UCSD-AML1 (cell line): ENCODE data around the gene TSACC.

Source experiments
- DNase-seq: peaks from one replicate; lab custom pipeline; 2025; ENCODE audit not compliant: unreplicated experiment; lab: John Stamatoyannopoulos, UW

Gene TSACC

DNA sequence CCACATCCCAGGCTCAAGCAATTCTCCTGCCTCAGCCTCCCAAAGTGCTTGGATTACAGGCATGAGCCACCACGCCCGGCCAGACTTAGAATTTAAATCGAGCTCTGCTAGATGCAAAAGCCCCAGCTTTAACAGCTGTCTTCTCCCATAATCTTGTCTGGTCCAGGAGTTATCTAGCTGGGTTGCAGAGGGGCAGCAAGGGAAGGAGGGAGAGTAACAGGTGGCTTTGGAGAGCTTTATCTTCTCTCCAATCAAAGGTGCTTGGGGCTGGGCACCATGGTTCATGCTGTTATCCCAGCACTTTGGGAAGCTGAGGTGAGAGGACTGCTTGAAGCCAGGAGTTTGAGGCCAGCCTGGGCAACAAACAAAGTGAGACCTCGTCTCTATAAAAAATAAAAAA is 34.5 kb downstream of the TSACC start:
- DNase-seq: no peak

DNA sequence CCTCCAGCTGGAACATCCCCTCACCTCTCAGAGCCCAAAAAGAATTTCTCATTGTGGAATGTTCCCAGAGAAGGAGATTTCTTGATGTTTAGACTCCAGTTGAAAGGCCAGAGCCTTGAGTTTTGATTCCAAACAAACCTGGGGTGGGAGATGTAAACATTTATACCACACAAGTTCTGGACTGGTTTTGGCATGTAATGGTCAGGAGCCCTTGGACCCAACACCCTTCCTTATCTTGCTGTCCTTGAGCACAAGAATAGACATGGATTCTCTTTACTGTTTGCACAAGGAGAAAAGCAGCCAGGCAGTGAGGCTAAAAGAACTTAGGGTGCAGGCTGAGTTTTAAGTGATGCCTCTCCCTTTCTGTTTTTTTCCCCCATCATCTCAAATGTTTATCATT is 35.2 kb downstream of the TSACC start:
- DNase-seq: no peak

GRCh38 chr1:156376146-156376545 is 37.8 kb downstream of the TSACC start:
- DNase-seq: no peak

GRCh38 chr1:156376958-156377919 is 38.9 kb downstream of the TSACC start:
- no peak for DNase-seq

- DNase-seq: no peak
Measured at GRCh38 chr1:156378557-156378956, 40.2 kb downstream of the TSACC start.

GRCh38 chr1:156379420-156380165 is 41.3 kb downstream of the TSACC start:
- DNase-seq: no peak

DNA sequence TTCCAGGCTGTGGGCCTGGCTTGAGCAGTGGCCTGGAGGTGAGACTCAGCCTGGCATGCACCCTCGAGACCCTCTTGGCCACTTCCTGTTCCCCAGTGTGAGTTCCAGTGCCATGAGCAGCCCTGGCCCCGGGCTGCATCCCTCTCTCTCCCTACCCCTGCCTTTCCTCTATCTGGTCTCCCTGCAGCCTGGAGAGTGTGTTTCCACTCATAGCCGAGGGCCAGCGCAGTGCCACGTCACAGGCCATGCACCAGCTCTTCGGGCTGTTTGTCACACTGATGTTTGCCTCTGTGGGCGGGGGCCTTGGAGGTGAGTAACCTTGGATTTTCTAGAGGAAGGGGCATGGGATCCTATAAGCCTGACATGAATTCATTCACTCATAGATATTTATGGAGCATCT is 44.2 kb downstream of the TSACC start:
- no peak for DNase-seq

DNA sequence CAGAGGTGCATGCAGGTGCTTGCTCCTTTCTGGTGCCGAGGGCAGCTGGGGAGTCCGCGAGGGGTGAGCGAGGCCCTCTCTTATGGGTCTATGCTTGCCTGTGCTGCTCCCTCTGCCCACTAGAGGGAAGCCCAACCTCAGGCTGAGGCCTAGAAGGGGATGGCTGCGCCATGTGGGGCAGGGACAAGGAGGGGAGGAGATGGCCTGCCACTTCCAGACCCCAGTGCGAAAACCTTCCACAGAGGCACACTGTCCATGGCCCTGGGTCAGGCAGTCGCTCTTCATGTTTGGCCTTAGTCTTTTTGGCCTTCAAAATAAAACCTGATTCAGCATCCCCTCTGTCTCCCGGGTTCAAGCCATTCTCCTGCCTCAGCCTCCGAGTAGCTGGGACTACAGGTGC is 44.7 kb downstream of the TSACC start:
- DNase-seq: peak; percentile 67

DNA sequence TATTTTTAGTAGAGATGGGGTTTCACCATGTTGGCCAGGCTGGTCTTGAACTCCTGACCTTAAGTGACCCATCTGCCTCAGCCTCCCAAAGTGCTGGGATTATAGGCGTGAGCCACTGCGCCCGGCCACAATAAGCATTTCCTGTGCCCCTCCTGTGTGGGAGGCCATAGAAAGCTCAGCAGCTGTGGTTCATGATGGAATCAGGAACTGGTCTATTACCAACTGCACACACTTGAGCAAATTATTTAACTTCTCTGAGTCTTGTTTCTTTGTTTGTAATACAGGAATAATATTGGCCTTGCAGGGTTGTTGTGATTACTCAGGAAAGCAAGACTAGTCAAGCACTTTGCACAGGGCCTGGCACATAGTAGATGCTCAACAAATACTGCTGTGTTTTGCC is 45.7 kb downstream of the TSACC start:
- DNase-seq: peak; percentile 42

DNA sequence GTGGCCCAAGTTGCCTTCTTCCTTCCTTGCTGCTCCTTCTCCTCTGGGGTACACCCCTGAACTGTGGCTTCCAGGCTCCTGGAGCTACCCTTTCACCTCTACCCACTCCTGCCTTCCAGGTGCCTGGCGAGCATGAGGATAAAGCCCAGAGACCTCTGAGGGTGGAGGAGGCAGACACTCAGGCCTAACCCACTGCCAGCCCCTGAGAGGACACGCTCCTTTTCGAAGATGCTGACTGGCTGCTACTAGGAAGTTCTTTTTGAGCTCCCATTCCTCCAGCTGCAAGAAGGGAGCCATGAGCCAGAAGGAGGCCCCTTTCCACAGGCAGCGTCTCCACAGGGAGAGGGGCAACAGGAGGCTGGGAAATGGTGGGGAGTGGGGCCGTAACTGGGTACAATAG is 46.3 kb downstream of the TSACC start:
- no peak for DNase-seq

DNA sequence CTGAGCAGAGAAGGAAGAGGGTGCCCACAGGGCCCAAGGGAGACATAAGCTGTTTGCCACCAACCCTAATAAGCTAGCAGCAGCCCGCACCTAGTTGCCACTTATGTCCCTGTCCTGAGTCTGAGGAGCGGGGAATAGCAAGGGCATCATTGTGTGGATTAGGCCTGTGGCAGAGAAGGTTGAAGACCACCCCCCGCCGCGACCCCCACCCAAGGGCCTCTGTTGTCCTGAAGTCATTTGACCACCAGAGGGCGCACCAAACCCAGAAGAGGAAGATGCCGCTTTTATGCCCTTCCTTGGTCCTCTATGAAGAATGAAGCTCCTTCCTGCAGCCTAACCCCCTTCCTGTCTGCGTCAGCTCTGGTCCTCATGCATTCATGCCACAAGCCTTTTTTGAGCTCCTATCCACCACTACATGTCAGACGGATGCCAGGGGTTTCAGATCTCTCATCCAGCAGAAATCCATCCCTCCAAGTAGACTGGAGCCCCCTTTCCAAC is 47.3 kb downstream of the TSACC start:
- DNase-seq: peak; percentile 72

DNA sequence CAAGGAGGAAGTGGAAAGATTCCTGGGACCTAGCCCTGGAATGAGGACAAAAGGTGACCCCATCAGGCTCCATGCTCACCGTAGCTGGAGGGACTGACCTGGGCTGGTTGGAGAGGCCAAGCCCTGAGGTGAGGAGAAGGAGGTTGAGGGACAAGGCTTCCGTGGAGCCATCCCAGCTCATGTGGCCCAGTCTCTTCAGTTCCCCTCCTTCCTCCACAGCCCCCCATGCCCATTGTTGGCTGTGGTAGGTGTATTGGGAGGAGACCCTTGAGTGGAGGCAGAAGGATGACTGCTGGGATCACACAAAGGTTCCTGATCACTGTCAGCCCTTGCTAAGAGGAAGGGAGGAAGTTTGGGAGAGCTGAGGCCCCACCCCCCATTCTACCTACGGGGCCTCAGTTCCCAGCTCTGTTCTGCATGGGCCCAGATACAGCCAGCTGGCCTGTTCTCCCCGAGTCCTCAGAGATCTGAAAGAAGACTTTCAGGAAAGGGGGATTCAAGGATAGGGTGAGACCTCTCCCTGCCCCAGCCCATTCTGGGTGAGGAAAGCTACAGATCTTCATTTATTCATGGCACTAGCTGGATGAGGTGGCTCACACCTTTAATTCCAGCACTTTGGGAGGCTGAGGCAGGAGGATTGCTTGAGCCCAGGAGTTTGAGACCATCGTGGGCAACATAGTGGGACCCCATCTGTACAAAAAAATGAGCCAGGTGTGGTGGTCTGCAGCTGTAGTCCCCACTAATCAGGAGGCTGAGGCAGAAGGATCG is 48.0 kb downstream of the TSACC start:
- DNase-seq: no peak

DNA sequence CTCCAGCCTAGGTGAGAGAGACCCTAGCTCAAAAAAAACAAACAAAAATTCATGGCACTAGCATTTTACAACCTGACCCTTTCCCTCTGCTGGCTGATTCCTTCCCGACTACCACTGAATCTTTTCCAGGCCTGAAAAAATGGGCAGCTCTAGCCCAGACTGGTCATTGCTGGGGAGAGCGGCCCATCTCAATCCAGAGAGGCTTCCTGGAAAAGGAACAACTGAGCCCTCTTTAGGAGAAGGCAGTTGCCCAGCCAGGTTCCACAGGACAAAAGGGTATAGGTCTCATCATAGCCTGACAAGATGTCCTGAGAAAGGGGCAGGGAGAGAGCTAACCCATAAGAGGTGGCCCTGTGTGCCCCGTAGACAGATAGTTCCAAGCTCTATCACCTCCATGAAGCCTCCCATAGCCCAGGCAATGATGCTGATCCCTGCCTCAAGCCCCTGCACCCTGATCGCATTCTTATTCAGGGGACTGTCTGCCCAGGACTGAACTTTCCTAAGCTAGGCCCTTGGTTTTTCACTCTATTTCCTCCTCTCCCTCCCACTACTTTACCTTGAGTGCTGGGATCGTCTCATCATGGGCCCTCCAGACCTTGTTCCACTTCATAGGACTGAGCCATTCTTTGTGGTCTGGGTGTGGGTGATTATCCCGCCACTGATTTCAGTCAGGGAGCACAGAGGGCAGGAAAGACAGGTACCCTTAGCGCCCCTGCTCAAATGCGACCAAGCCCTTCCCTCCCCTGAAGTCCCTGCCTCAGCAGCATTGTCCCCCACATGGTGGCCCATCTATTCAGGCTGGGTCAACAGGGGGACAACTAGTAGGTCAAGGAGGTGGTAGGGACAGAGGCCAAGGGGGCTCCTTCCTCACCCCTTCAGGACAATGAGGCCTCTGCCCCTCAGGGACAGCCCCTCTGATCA is 48.9 kb downstream of the TSACC start:
- DNase-seq: no peak

DNA sequence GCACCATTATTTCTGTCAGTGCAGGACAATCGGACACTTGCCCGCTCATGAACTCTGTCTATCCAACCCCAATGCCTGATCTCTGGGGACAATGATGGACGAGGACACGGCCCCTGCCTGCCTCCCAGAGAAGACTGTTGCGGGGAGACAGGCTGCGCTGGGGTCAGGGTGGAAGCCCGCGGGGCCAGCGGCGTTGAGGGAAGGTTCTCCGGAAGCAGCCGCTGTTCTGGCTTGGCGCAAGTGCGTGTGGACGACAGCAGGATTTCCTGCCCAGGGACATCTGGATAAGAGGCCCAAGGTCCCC is 49.5 kb downstream of the TSACC start:
- no peak for DNase-seq

DNA sequence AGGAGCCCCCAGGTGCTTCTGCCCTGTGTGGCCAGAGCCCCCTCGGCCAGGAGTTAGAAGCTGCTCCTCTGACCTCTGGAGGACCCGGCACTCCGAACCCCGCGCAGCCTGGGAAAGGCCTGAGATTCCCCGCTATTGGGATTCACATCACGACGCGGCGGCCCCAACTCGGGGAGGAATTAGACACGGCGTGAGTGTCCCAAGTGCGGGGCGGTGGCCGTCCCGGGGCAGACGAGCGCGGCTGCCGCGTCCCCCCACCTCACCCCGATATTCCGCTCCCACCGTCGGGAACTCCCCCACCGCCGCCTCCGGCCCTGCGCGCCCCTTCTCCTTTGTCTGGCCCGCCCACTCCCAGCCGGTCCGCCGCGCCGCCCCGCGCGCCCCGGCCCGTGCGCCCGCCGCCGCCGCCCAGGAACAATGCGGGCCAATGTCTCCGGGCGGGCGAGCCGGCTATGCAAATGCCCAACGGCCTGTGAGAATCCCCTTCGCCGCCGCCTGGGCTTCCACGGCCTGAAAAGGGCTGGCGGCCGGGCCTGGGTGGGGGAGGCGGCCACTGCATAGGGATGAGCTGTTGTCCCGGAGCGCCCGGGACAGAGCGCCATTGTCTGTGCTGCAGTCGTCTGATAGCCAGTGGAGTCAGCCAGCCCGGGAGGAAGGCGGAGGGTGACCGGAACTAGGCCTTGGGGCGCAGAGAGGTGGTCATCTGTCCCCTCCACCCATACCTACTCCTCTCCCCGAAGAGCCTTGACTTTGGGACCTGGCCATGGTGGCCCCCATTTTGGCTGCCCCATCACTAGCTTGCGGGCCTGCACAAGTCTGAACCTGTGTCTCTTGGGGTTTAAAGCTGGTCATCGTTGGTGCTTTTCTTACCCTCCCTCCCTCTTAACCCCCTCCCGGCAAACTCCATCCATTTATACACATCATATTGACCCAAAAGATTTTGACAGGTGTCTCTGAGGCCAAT is 50.1 kb downstream of the TSACC start:
- DNase-seq: no peak

- no peak for DNase-seq
Measured at GRCh38 chr1:156389311-156389710, 51.0 kb downstream of the TSACC start.

GRCh38 chr1:156390469-156391365 is 52.4 kb downstream of the TSACC start:
- DNase-seq: no peak

- no peak for DNase-seq
Measured at GRCh38 chr1:156391366-156391677, 53.0 kb downstream of the TSACC start.
